ENCODE results near the gene MAJIN. TPM values are rescaled to one million over a fixed set of nuclear protein-coding genes. Genes with fewer than 3 reads are reported as not detected.

Gene MAJIN
- total RNA-seq, 2 experiments from 2014 or later: 0.29 to 0.37 TPM

DNA sequence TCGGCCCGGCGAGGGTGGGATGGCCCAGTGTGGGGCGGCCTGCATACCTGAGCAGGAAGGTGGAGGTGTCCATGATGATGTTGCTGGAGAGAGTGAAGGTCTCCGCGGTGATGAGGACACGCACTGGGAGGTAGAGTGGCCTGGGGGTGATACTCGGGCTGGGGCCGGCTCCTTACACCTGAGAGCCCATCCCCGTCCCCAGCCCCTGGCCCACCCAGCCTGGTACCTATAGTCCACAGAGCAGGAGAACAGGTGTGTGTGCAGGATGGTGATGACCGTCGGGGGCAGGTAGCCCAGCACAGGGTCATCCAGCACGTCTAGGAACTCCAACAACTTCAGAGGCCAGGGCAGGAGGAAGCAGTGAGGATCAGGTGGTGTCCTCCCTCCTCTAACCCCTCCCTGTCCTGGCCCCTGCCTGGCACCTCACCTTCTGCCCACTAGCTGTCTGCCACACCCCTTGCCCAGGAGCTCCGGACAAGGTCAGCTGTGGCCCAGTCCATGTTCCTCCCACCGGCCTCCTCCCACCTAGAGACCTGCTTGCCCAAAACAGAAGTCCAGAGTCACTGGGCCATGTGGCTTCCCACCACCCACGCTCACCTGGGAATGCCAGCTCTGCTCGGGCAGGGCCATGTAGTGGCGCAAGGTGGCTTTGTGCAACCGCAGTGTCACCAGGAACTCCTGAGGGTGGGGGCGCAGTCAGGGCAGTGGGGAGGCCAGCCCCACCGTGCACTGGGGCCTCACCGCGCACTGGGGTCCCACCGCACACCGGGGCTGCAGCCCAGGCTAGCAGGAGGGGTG is 66.2 kb downstream of the MAJIN start:
- DNase-seq: no peak
- no peaks in the 10 kb centered on the region for H3K27me3 Mint-ChIP-seq (ENCODE audit: low read depth)
- peaks cover 6% of the 10 kb centered on the region for H3K36me3 Mint-ChIP-seq (ENCODE audit: low read depth)
- H3K9me3 Mint-ChIP-seq: no peaks in the 10 kb centered on the region
- peaks cover 9% of the 10 kb centered on the region for H3K4me1 Mint-ChIP-seq (ENCODE audit: low read depth)
- no peak overlapping the region for H3K27ac Mint-ChIP-seq
- H3K4me3 Mint-ChIP-seq: no peak overlapping the region
- CTCF ChIA-PET: no interaction called here
- intact Hi-C loops (cut with micrococcal nuclease): no loop called here

DNA sequence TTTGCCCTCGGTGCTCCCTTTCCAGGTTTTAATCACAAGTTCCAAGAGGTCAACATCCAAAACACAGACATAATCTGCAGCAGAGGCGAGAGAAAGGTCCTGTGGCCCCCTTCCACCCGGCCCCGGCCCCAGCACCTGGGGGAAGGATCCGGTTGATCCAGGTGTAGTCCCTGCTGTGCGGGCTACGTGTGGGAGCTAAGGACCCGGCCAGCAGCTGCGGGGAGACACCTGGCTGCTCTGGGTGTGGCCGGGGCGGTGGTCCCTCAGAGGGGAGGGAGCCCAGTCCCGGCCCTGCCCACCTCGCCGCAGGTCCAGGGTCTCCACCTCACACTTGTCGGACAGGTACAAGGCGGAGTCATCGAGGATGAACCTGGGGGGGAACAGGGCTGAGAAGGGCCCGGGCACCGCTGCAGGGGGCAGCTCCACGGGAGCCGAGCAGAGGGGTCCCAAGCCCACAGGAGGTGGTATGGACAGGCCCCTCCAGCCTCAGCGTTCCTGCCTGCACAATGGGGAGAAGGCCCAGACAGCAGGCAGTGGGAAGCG is 68.5 kb downstream of the MAJIN start:
- H3K9me3 Mint-ChIP-seq: no peaks in the 10 kb centered on the region
- no peak for DNase-seq
- H3K4me3 Mint-ChIP-seq: no peak overlapping the region
- CTCF ChIA-PET: no interaction called here
- H3K4me1 Mint-ChIP-seq (ENCODE audit: low read depth): peaks cover 22% of the 10 kb centered on the region
- H3K27me3 Mint-ChIP-seq (ENCODE audit: low read depth): no peaks in the 10 kb centered on the region
- peaks cover 10% of the 10 kb centered on the region for H3K36me3 Mint-ChIP-seq (ENCODE audit: low read depth)
- intact Hi-C loops (cut with micrococcal nuclease): no loop called here
- H3K27ac Mint-ChIP-seq: no peak overlapping the region

DNA sequence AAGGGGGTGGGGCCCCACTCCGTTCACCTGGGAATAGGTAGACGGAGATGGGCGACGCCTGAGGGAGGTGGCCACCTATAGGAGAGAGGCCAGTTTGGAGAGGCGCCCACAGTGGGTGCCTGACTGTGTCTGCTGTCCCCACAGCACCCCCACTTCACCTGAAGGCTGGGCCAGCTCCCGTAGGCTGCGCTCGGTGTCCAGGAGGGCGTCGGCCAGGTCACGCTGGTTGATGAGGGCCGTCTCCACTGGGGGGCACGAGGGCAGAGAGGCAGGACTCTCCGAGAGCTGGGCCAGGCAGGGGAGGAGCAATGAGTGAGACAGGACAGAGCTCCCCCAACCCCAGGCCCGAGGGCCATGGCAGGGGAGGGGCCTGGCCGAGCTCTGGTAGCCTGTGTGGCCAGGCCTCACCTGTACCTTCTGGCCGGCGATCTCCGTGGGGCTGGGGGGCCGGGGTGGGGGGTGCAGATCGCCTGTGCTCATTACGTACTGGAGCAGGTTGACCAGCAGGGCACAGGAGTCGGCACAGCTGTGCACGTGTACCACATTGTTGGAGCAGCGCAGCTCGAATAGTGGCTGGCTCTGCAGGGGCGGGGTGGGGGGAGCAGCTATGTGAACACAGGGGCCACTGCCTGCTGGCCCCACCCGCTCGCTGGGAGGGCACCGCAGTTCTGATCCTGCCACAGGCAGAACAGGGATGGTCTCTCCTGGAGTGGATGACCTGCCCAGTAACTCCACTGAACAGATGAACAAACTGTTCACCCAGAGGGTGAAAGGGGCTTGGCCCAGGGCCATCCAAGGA is 69.6 kb downstream of the MAJIN start:
- Mint-ChIP-seq H3K27ac (no peak overlapping the region), H3K4me3 (no peak overlapping the region), H3K36me3 (ENCODE audit: low read depth) (peaks cover 6% of the 10 kb centered on the region), H3K9me3 (no peaks in the 10 kb centered on the region), H3K27me3 (ENCODE audit: low read depth) (no peaks in the 10 kb centered on the region), H3K4me1 (ENCODE audit: low read depth) (peaks cover 22% of the 10 kb centered on the region)
- DNase-seq: no peak
- CTCF ChIA-PET: interaction anchor here (30.8 kb wide), 1 partner anchor 48 kb away, joined by 992 read pairs; the partner anchor contains the start of gene CDC42BPG
- intact Hi-C loops (cut with micrococcal nuclease): no loop called here

DNA sequence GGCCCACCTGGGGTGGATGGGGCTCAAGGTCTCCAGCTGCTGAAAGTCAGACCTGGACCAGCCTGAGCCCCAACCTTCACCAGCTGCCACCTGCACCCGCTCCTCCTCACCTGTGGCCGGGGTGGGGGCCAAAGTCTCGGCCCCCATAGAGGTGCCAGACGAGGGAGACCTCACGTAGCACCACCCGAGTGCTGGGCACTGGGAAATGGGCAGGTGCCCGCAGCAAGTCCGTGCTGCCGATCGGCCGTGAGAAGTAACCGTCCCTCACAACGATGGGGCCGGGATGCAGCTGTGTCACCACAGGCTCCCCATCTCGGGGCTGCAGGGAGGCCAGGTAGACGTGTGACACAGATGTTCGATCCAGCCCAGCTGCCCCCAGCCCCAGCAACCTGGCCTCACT is 71.1 kb downstream of the MAJIN start:
- H3K27ac Mint-ChIP-seq: no peak overlapping the region
- no peaks in the 10 kb centered on the region for H3K27me3 Mint-ChIP-seq (ENCODE audit: low read depth)
- H3K4me1 Mint-ChIP-seq (ENCODE audit: low read depth): peaks cover 22% of the 10 kb centered on the region
- no peak for DNase-seq
- intact Hi-C loops (cut with micrococcal nuclease): loop anchor here (1.0 kb wide), 1 partner anchor 114 kb away; the partner anchor contains the start of gene ARL2
- CTCF ChIA-PET: interaction anchor here (30.8 kb wide), 1 partner anchor 46 kb away, joined by 992 read pairs; the partner anchor contains the start of gene CDC42BPG
- H3K4me3 Mint-ChIP-seq: no peak overlapping the region
- H3K9me3 Mint-ChIP-seq: no peaks in the 10 kb centered on the region
- H3K36me3 Mint-ChIP-seq (ENCODE audit: low read depth): peaks cover 8% of the 10 kb centered on the region

DNA sequence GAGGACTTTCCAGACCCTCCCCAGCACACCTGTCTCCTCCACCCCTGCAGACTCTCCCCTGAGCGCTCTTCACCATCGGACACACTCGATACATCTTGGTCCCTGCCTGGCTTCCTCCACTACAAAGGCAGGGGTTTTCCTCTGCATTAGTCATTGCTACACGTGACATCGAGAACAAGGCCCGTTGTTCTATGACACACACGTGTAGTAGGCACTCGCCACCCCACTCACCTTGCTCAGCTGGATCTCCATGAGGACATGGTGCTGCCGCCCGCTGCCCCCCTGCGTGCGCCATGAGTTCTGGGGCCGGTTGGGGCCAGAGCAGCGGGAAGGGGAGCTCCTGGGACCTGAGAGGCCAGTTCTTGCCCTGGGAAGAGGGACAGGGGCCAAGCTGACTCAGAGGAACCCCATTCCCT is 71.6 kb downstream of the MAJIN start:
- Mint-ChIP-seq H3K36me3 (ENCODE audit: low read depth) (peaks cover 7% of the 10 kb centered on the region), H3K9me3 (no peaks in the 10 kb centered on the region), H3K27ac (peak overlapping the region; percentile 69), H3K4me1 (ENCODE audit: low read depth) (peaks cover 22% of the 10 kb centered on the region), H3K27me3 (ENCODE audit: low read depth) (no peaks in the 10 kb centered on the region), H3K4me3 (no peak overlapping the region)
- CTCF ChIA-PET: interaction anchor here (0.6 to 30.8 kb wide), 3 partner anchors 17 to 1358 kb away, joined by 3 to 992 read pairs (median 4); partner anchors contain the start of genes ATG2A and CDC42BPG
- DNase-seq: peak; percentile 86
- intact Hi-C loops (cut with micrococcal nuclease): loop anchor here (1.0 kb wide), 1 partner anchor 114 kb away; the partner anchor contains the start of gene ARL2

DNA sequence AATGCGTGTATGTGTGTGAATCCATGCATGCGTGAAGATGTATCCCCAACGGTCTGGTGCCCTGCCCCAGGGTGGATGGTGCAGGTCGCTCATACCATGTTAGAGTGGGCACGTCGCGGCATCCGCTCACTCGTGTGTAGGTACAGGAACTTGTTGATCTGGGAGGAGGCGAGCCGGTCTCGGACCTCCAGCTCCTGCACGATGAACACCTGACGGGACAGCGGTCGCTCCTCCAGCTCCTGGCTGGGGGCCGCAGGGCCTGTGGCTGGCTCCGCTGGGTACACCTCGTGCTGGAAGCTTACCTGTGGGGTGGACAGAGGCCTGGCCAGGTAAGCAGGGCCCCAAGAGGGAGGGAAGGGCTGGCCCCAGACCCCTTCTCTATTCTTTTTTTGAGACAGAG is 73.4 kb downstream of the MAJIN start:
- peak overlapping the region; percentile 30 for H3K27ac Mint-ChIP-seq

DNA sequence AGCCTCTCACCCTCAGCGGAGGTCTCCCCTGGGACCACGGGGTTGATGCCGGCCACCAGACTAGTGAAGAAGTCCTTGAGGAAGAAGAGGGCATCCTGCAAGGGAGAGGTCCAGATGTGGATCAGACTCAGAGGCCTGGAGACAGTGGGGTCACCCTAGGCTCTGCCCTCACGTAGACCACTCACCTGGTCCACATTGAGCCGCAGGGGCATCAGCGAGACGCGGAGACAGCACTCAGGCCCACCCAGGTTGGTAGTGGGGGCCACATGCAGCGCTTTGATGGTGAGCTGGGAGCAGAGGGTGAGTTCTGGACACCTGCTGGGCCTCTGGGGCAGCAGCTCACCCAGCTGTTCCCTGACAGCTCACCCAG is 73.8 kb downstream of the MAJIN start:
- peaks cover 9% of the 10 kb centered on the region for H3K36me3 Mint-ChIP-seq (ENCODE audit: low read depth)
- intact Hi-C loops (cut with micrococcal nuclease): no loop called here
- no peaks in the 10 kb centered on the region for H3K27me3 Mint-ChIP-seq (ENCODE audit: low read depth)
- no peak for DNase-seq
- H3K9me3 Mint-ChIP-seq: no peaks in the 10 kb centered on the region
- H3K27ac Mint-ChIP-seq: no peak overlapping the region
- CTCF ChIA-PET: interaction anchor here (0.8 to 30.8 kb wide), 2 partner anchors 10 to 43 kb away, joined by 4 to 992 read pairs; partner anchors contain the start of gene CDC42BPG
- no peak overlapping the region for H3K4me3 Mint-ChIP-seq
- H3K4me1 Mint-ChIP-seq (ENCODE audit: low read depth): peaks cover 24% of the 10 kb centered on the region

More for the DNA sequence above, 73.4 kb downstream of the MAJIN start:
- intact Hi-C loops (cut with micrococcal nuclease): no loop called here
- Mint-ChIP-seq H3K36me3 (ENCODE audit: low read depth) (peaks cover 9% of the 10 kb centered on the region), H3K4me1 (ENCODE audit: low read depth) (peaks cover 24% of the 10 kb centered on the region), H3K4me3 (no peak overlapping the region), H3K9me3 (no peaks in the 10 kb centered on the region), H3K27me3 (ENCODE audit: low read depth) (no peaks in the 10 kb centered on the region)
- no peak for DNase-seq
- CTCF ChIA-PET: interaction anchor here (0.8 to 30.8 kb wide), 2 partner anchors 10 to 44 kb away, joined by 4 to 992 read pairs; partner anchors contain the start of gene CDC42BPG

DNA sequence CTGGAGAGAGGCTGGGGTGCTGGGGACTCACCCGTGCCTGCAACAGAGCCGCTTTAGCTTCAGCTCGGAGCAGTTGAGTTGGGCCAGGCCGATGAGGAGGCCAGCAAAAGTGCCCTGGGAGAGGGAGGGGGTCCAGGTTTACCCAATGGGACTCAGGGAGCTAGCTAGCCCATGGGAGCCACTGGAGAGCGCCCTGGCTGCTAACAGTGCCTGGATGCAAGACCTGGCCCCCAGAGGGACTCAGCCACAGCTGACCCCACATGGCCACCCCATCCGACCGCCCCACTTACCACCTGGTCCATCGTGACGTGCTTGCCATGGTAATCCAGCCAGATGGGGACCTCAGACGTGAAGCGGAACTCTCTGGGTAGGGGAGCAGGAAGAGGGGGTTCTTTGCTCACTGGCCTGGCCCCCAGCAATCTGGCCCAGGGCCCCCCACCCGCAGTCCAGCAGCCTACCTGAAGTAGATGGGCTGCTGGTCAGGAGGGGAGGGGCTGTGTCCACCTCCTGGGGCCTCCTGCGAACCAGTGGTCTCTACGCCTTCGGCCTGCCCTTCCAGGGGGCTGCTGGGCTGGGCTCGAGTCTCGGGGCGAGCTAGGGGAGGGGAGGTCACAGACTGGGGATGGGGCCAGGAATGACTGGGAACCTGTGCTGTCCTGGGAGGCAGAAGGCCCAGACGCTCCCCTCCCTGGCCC is 74.4 kb downstream of the MAJIN start:
- peaks cover 9% of the 10 kb centered on the region for H3K36me3 Mint-ChIP-seq (ENCODE audit: low read depth)
- intact Hi-C loops (cut with micrococcal nuclease): no loop called here
- H3K27ac Mint-ChIP-seq: no peak overlapping the region
- H3K4me1 Mint-ChIP-seq (ENCODE audit: low read depth): peaks cover 24% of the 10 kb centered on the region
- H3K9me3 Mint-ChIP-seq: no peaks in the 10 kb centered on the region
- H3K27me3 Mint-ChIP-seq (ENCODE audit: low read depth): no peaks in the 10 kb centered on the region
- CTCF ChIA-PET: interaction anchor here (1.2 to 30.8 kb wide), 2 partner anchors 12 to 43 kb away, joined by 3 to 992 read pairs; partner anchors contain the start of gene CDC42BPG
- no peak overlapping the region for H3K4me3 Mint-ChIP-seq
- no peak for DNase-seq

DNA sequence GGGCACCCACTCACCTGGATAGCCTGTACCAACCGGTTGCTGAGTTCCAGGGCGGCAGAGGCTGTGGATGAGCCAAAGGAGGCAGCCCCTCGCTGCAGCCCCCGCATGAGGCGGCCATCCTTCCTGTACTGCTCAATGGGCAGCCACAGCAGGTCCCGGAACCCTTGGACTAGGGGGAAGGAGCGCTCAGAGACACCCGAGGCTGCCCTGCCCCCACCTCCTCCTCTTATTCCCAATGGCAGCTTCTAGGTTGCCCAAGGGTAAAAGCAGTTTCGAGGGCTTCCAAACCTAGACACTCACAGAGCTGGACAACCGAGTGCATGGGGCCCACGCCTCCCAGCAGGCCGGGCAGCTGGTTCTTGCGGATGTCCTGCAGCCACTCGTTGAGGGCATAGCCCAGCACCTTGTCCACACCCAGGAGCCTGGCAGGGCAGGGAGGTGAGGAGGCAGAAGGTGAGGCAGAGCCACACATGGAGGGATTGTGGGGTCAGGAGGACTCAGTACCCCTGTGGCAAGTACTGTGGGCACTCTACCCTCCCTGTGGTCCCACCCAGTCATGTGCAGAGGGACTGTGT is 75.4 kb downstream of the MAJIN start:
- Mint-ChIP-seq H3K4me3 (no peak overlapping the region), H3K36me3 (ENCODE audit: low read depth) (peaks cover 9% of the 10 kb centered on the region), H3K27me3 (ENCODE audit: low read depth) (no peaks in the 10 kb centered on the region), H3K4me1 (ENCODE audit: low read depth) (peaks cover 21% of the 10 kb centered on the region), H3K9me3 (no peaks in the 10 kb centered on the region), H3K27ac (no peak overlapping the region)
- CTCF ChIA-PET: interaction anchor here (0.6 to 30.8 kb wide), 4 partner anchors 10 to 433 kb away, joined by 3 to 992 read pairs (median 3); partner anchors contain the start of gene CDC42BPG
- intact Hi-C loops (cut with micrococcal nuclease): no loop called here
- no peak for DNase-seq

DNA sequence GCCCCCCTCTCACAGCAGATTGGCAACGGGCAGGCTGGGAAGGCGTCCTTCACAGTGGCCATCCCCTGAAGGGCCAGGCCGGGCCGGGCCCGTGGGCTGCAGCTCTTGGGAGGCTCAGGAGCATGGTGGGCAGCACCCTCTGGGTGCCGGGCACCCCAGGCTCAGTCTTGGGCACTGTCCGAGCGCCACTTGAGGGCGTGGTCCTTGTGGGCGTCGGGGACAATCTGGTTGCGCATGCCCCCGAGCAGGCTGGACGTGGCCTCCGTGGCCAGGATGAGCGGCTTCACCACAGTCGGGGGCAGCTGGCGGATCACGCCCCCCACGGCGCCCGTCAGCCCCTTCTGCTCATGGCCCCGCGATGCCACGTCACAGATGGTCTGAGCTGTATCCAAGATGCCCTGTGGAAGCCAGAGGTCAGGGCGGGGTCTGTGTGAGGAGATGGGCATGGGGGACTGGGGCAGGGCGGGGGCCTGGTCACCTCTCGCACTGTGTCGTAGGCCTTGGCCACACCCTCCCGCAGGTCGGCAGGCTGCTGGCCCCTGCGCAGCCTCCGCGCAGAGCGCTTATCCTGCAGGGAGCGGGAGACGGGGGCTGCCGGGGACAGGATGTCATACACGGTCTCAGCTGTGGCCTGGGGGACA is 77.0 kb downstream of the MAJIN start:
- CTCF ChIA-PET: interaction anchor here (0.6 to 30.8 kb wide), 7 partner anchors 10 to 274 kb away, joined by 3 to 992 read pairs (median 3); partner anchors contain the start of gene CDC42BPG
- no peak overlapping the region for H3K27ac Mint-ChIP-seq
- peaks cover 9% of the 10 kb centered on the region for H3K36me3 Mint-ChIP-seq (ENCODE audit: low read depth)
- H3K27me3 Mint-ChIP-seq (ENCODE audit: low read depth): no peaks in the 10 kb centered on the region
- no peak for DNase-seq
- H3K4me3 Mint-ChIP-seq: no peak overlapping the region
- intact Hi-C loops (cut with micrococcal nuclease): loop anchor here (1.0 kb wide), 1 partner anchor 48 kb away; no protein-coding TSS in a partner anchor
- H3K4me1 Mint-ChIP-seq (ENCODE audit: low read depth): peaks cover 9% of the 10 kb centered on the region
- no peaks in the 10 kb centered on the region for H3K9me3 Mint-ChIP-seq

All from activated naive CD4-positive, alpha-beta T cell treated with anti-CD3 and anti-CD28 coated beads for 36 hours (primary cell).